Measurements from ENCODE around the gene PARD3B.

DNA sequence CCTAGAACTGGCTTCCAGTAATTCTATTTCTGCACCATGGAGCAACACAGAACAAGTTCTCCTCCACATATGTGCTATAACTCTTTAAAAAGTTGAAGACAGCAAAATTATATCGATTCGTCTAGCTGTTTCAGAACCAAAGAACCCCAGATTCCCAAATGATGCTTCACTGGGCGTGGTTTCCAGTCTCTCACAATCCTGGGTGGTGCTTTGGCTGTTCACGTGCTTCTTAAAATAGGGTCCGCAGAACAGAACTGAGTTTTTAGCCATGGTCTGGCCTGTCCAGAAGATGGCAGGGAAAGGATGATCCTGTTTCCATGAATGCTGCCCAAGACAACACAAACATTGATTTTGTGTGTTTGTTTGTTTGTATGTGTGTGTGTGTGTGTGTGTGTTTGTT is 37.6 kb upstream of the PARD3B start:
- TF ChIP-seq CTCF (IDR thresholded peaks at IDR 0.05) (no peak), POLR2A (IDR thresholded peaks at IDR 0.05) (no peak), EP300 (IDR thresholded peaks at IDR 0.05; ENCODE audit: low read depth) (no peak), POLR2AphosphoS5 (IDR thresholded peaks at IDR 0.05) (no peak)

Measured in transverse colon (tissue), 4 donors.